Measurements from ENCODE around the gene OIT3.

Gene OIT3

GRCh38 chr10:72979709-72980108 is 86.2 kb downstream of the OIT3 start:
- no peak for TF ChIP-seq CREB1 (IDR thresholded peaks at IDR 0.05; ENCODE audit: low read depth)
- no peak for TF ChIP-seq FOXM1 (IDR thresholded peaks at IDR 0.05; ENCODE audit: borderline replicate concordance, low read depth)
- no peak for TF ChIP-seq TCF12 (IDR thresholded peaks at IDR 0.05; ENCODE audit: low read depth)
- no peak for TF ChIP-seq MAX (IDR thresholded peaks at IDR 0.05)
- TF ChIP-seq ZBTB7A (IDR thresholded peaks at IDR 0.05; ENCODE audit: low read depth), result no peak
- TF ChIP-seq RAD21 (IDR thresholded peaks at IDR 0.05; ENCODE audit: low read depth), result no peak
- TF ChIP-seq TEAD4 (IDR thresholded peaks at IDR 0.05), result no peak
- TF ChIP-seq EGR1 (IDR thresholded peaks at IDR 0.05), result no peak
- TF ChIP-seq CEBPB (IDR thresholded peaks at IDR 0.05), result no peak
- TF ChIP-seq, protein P1, sequence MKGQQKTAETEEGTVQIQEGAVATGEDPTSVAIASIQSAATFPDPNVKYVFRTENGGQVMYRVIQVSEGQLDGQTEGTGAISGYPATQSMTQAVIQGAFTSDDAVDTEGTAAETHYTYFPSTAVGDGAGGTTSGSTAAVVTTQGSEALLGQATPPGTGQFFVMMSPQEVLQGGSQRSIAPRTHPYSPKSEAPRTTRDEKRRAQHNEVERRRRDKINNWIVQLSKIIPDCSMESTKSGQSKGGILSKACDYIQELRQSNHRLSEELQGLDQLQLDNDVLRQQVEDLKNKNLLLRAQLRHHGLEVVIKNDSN (IDR thresholded peaks at IDR 0.05), result no peak
- TF ChIP-seq TAF1 (IDR thresholded peaks at IDR 0.05; ENCODE audit: low read depth), result no peak
- TF ChIP-seq, protein P2, sequence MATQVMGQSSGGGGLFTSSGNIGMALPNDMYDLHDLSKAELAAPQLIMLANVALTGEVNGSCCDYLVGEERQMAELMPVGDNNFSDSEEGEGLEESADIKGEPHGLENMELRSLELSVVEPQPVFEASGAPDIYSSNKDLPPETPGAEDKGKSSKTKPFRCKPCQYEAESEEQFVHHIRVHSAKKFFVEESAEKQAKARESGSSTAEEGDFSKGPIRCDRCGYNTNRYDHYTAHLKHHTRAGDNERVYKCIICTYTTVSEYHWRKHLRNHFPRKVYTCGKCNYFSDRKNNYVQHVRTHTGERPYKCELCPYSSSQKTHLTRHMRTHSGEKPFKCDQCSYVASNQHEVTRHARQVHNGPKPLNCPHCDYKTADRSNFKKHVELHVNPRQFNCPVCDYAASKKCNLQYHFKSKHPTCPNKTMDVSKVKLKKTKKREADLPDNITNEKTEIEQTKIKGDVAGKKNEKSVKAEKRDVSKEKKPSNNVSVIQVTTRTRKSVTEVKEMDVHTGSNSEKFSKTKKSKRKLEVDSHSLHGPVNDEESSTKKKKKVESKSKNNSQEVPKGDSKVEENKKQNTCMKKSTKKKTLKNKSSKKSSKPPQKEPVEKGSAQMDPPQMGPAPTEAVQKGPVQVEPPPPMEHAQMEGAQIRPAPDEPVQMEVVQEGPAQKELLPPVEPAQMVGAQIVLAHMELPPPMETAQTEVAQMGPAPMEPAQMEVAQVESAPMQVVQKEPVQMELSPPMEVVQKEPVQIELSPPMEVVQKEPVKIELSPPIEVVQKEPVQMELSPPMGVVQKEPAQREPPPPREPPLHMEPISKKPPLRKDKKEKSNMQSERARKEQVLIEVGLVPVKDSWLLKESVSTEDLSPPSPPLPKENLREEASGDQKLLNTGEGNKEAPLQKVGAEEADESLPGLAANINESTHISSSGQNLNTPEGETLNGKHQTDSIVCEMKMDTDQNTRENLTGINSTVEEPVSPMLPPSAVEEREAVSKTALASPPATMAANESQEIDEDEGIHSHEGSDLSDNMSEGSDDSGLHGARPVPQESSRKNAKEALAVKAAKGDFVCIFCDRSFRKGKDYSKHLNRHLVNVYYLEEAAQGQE (IDR thresholded peaks at IDR 0.05; ENCODE audit: low read depth), result no peak
- no peak for TF ChIP-seq YY1 (IDR thresholded peaks at IDR 0.05; ENCODE audit: low read depth)
- no peak for TF ChIP-seq NFIC (IDR thresholded peaks at IDR 0.05)
- no peak for TF ChIP-seq EP300 (IDR thresholded peaks at IDR 0.05; ENCODE audit: borderline replicate concordance)

GRCh38 chr10:72980348-72980747 is 86.8 kb downstream of the OIT3 start:
- TF ChIP-seq CREB1 (IDR thresholded peaks at IDR 0.05; ENCODE audit: low read depth) (no peak), TAF1 (IDR thresholded peaks at IDR 0.05; ENCODE audit: low read depth) (no peak), NFIC (IDR thresholded peaks at IDR 0.05) (no peak), FOXM1 (IDR thresholded peaks at IDR 0.05; ENCODE audit: borderline replicate concordance, low read depth) (no peak), CEBPB (IDR thresholded peaks at IDR 0.05) (no peak), TCF12 (IDR thresholded peaks at IDR 0.05; ENCODE audit: low read depth) (no peak), RAD21 (IDR thresholded peaks at IDR 0.05; ENCODE audit: low read depth) (no peak), MAX (IDR thresholded peaks at IDR 0.05) (no peak), YY1 (IDR thresholded peaks at IDR 0.05; ENCODE audit: low read depth) (no peak), ZBTB7A (IDR thresholded peaks at IDR 0.05; ENCODE audit: low read depth) (no peak), TEAD4 (IDR thresholded peaks at IDR 0.05) (no peak), EP300 (IDR thresholded peaks at IDR 0.05; ENCODE audit: borderline replicate concordance) (no peak), EGR1 (IDR thresholded peaks at IDR 0.05) (no peak)
- TF ChIP-seq, protein P2 (IDR thresholded peaks at IDR 0.05; ENCODE audit: low read depth), result no peak
- TF ChIP-seq, protein P1 (IDR thresholded peaks at IDR 0.05), result no peak

DNA sequence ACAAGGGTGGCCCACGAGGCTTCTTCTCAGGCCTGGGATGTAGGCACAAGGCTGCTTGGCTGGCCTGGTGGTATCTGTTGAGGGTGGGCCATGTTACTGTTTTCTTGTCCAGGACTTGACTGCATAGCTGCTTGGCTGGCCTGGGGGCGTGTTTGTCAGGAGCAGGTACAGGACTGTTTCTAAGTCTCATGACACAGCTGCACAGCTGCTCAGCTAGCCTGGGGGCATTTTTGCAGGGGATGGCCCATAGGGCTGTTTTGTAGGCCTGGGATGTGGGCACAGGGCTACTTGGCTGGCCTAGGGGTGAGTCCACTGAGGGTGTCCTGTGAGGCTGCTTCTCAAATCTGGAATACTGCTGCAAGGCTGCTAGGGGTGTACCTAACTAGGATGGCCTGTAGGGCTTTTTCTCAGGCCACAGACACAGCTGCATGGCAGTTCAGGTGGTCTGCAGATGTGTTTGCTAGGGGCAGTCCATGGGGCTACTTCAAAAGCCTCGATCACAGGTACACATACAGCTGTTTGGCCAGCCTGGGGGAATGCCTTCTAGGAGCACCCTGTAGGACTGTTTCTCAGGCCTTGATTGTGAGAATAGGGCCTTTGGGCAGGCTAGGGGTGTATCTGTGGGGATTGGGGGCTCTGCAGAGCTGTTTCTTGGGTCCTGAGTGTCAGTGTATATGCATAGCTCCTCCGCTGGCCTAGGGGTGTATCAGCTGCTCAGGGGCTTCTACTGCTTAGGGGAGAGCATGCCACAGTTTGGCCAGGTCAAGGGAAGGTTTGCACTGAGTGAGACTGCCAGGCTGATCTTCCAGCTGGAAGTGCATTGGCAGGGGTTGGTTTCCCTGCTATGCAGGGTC is 87.7 kb downstream of the OIT3 start:
- TF ChIP-seq, protein P1 (IDR thresholded peaks at IDR 0.05), result no peak
- TF ChIP-seq RAD21 (IDR thresholded peaks at IDR 0.05; ENCODE audit: low read depth) (no peak), ZBTB7A (IDR thresholded peaks at IDR 0.05; ENCODE audit: low read depth) (no peak), EP300 (IDR thresholded peaks at IDR 0.05; ENCODE audit: borderline replicate concordance) (no peak), FOXM1 (IDR thresholded peaks at IDR 0.05; ENCODE audit: borderline replicate concordance, low read depth) (no peak), EGR1 (IDR thresholded peaks at IDR 0.05) (no peak), TAF1 (IDR thresholded peaks at IDR 0.05; ENCODE audit: low read depth) (no peak), TCF12 (IDR thresholded peaks at IDR 0.05; ENCODE audit: low read depth) (no peak), YY1 (IDR thresholded peaks at IDR 0.05; ENCODE audit: low read depth) (no peak), TEAD4 (IDR thresholded peaks at IDR 0.05) (no peak), NFIC (IDR thresholded peaks at IDR 0.05) (no peak), CREB1 (IDR thresholded peaks at IDR 0.05; ENCODE audit: low read depth) (no peak), MAX (IDR thresholded peaks at IDR 0.05) (no peak), CEBPB (IDR thresholded peaks at IDR 0.05) (no peak)
- TF ChIP-seq, protein P2 (IDR thresholded peaks at IDR 0.05; ENCODE audit: low read depth), result no peak
